ENCODE results near the gene ARRDC1. TPM values are rescaled to one million over a fixed set of nuclear protein-coding genes. Genes with fewer than 3 reads are reported as not detected.

ARRDC1 gene
- total RNA-seq, 1 experiment from 2014 or later = 13.3 TPM

GRCh38 chr9:137610944-137611343 is 5.5 kb downstream of the ARRDC1 start:
- no peak overlapping the region for H3K4me3 ChIP-seq (ENCODE audit: low read depth, low read length, poor library complexity, severe bottlenecking)
- no peaks in the 10 kb centered on the region for H3K9me3 ChIP-seq (ENCODE audit: low read depth, low read length, poor library complexity, severe bottlenecking)
- H3K4me1 ChIP-seq (ENCODE audit: insufficient read depth, low read length, poor library complexity, severe bottlenecking) = peaks cover 17% of the 10 kb centered on the region
- H3K27me3 ChIP-seq (replicated peaks; ENCODE audit: insufficient read depth, low read depth, low read length, poor library complexity) = no peaks in the 10 kb centered on the region
- ChIA-PET CTCF (no interaction called here), POLR2A (ENCODE audit: low non-redundant PET) (no interaction called here)
- intact Hi-C loops (cut with micrococcal nuclease; ENCODE audit: unreplicated experiment) = no loop called here
- TF ChIP-seq CTCF (conservative IDR thresholded peaks at IDR 0.05; ENCODE audit: low read depth, low read length) (no peak), EZH2 (IDR thresholded peaks at IDR 0.05; ENCODE audit: borderline replicate concordance, low read depth, low read length, poor library complexity, severe bottlenecking) (no peak)
- no peak for DNase-seq (ENCODE audit: low spot score)
- peaks cover 24% of the 10 kb centered on the region for H3K36me3 ChIP-seq (ENCODE audit: insufficient read depth, low read length, poor library complexity, severe bottlenecking)
- H3K27ac ChIP-seq (ENCODE audit: low read depth, low read length, poor library complexity, severe bottlenecking) = no peak overlapping the region
- no TSS peak for BruUV-seq (replicated peaks)

- peaks cover 11% of the 10 kb centered on the region for H3K4me1 ChIP-seq (ENCODE audit: insufficient read depth, low read length, poor library complexity, severe bottlenecking)
- no peaks in the 10 kb centered on the region for H3K9me3 ChIP-seq (ENCODE audit: low read depth, low read length, poor library complexity, severe bottlenecking)
- DNase-seq (ENCODE audit: low spot score) = no peak
- POLR2A ChIA-PET (ENCODE audit: low non-redundant PET) = no interaction called here
- TF ChIP-seq EZH2 (IDR thresholded peaks at IDR 0.05; ENCODE audit: borderline replicate concordance, low read depth, low read length, poor library complexity, severe bottlenecking) = no peak
- TF ChIP-seq CTCF (conservative IDR thresholded peaks at IDR 0.05; ENCODE audit: low read depth, low read length) = no peak
- H3K27me3 ChIP-seq (replicated peaks; ENCODE audit: insufficient read depth, low read depth, low read length, poor library complexity) = no peaks in the 10 kb centered on the region
- no peak overlapping the region for H3K4me3 ChIP-seq (ENCODE audit: low read depth, low read length, poor library complexity, severe bottlenecking)
- H3K36me3 ChIP-seq (ENCODE audit: insufficient read depth, low read length, poor library complexity, severe bottlenecking) = peaks cover 31% of the 10 kb centered on the region
- intact Hi-C loops (cut with micrococcal nuclease; ENCODE audit: unreplicated experiment) = no loop called here
- BruUV-seq (replicated peaks) = no TSS peak
- H3K27ac ChIP-seq (ENCODE audit: low read depth, low read length, poor library complexity, severe bottlenecking) = peak overlapping the region; percentile 12
- CTCF ChIA-PET = no interaction called here
Observed at GRCh38 chr9:137611623-137612609, 6.4 kb downstream of the ARRDC1 start.

- TF ChIP-seq EZH2 (IDR thresholded peaks at IDR 0.05; ENCODE audit: borderline replicate concordance, low read depth, low read length, poor library complexity, severe bottlenecking) (no peak), CTCF (conservative IDR thresholded peaks at IDR 0.05; ENCODE audit: low read depth, low read length) (no peak)
- BruUV-seq (replicated peaks) = no TSS peak
- Histone ChIP-seq H3K27me3 (replicated peaks; ENCODE audit: insufficient read depth, low read depth, low read length, poor library complexity) (no peaks in the 10 kb centered on the region), H3K4me1 (ENCODE audit: insufficient read depth, low read length, poor library complexity, severe bottlenecking) (peaks cover 4% of the 10 kb centered on the region), H3K4me3 (ENCODE audit: low read depth, low read length, poor library complexity, severe bottlenecking) (no peak overlapping the region), H3K36me3 (ENCODE audit: insufficient read depth, low read length, poor library complexity, severe bottlenecking) (peaks cover 31% of the 10 kb centered on the region), H3K27ac (ENCODE audit: low read depth, low read length, poor library complexity, severe bottlenecking) (no peak overlapping the region), H3K9me3 (ENCODE audit: low read depth, low read length, poor library complexity, severe bottlenecking) (no peaks in the 10 kb centered on the region)
- DNase-seq (ENCODE audit: low spot score) = no peak
- POLR2A ChIA-PET (ENCODE audit: low non-redundant PET) = no interaction called here
- CTCF ChIA-PET = no interaction called here
- intact Hi-C loops (cut with micrococcal nuclease; ENCODE audit: unreplicated experiment) = no loop called here
Observed at GRCh38 chr9:137612741-137613142, 7.3 kb downstream of the ARRDC1 start.
